Transverse colon (tissue), 4 donors: ENCODE data around the gene SOX12. TPM values are rescaled to one million over a fixed set of nuclear protein-coding genes. Genes with fewer than 3 reads are reported as not detected.
A peak's percentile ranks its signal among the peaks of the same experiment; 100 is the strongest.

ENCODE experiments used
- DNase-seq: peaks from one replicate; pipeline ENCODE4 v3.0.0-alpha.2; 2019
- H3K27ac ChIP-seq, 4 donors: fragments of 200-600 bp; sonication (generic); 2 replicates each; pipeline ENCODE4 v1.5.1; 2016 to 2018; ENCODE audit warnings: inconsistent platforms in 4 of 4
- H3K27me3 ChIP-seq: fragments of 200-600 bp; sonication (generic); 2 replicates; pipeline ENCODE4 v1.5.1; 2017; ENCODE audit warnings: inconsistent platforms
- H3K36me3 ChIP-seq, 4 donors: fragments of 200-600 bp; sonication (generic); 2 replicates each; pipeline ENCODE4 v1.5.1; 2017 to 2019; ENCODE audit warnings: inconsistent platforms in 4 of 4
- H3K4me1 ChIP-seq, 4 donors: fragments of 200-600 bp; sonication (generic); 2 replicates each; pipeline ENCODE4 v1.5.1; 2017 to 2020; ENCODE audit warnings: inconsistent platforms in 4 of 4
- H3K4me3 ChIP-seq, 4 donors: fragments of 200-600 bp; sonication (generic); 1 replicate in 1 of 4; 2 replicates in 3 of 4; pipeline versions ENCODE4 v1.5.1 to v1.6.1; 2017 to 2019; ENCODE audit warnings: inconsistent platforms in 4 of 4
- H3K9me3 ChIP-seq, 2 donors: fragments of 200-600 bp; sonication (generic); 2 replicates each; pipeline ENCODE4 v1.5.1; 2017 to 2019; ENCODE audit warnings: inconsistent platforms in 2 of 2
- CTCF ChIP-seq, 5 experiments: fragments of 200-600 bp in 3 of 5; fragments of 450-650 bp in 2 of 5; sonication (generic) in 3 of 5; IDR thresholded peaks; 1 replicate in 2 of 5; 2 replicates in 3 of 5; pipeline ENCODE4 v1.5.1; 2016 to 2017; ENCODE audit warnings: antibody characterized with exemption in 5 of 5, inconsistent platforms in 3 of 5, mild to moderate bottlenecking in 2 of 5, moderate library complexity in 1 of 5
- EP300 ChIP-seq: sonication (generic); formaldehyde crosslinking; IDR thresholded peaks from one replicate; pipeline ENCODE4 v1.6.1; 2017; ENCODE audit warnings: antibody characterized with exemption, low read depth
- POLR2A ChIP-seq: fragments of 450-650 bp; IDR thresholded peaks from one replicate; pipeline ENCODE4 v1.6.1; 2016; ENCODE audit warnings: antibody characterized with exemption, mild to moderate bottlenecking, moderate library complexity
- POLR2AphosphoS5 ChIP-seq, 3 donors: sonication (generic); formaldehyde crosslinking; IDR thresholded peaks; one replicate each; pipeline ENCODE4 v1.6.1; 2016; ENCODE audit warnings: antibody characterized with exemption in 3 of 3
- WGBS, 2 donors: methylation state at CpG; one replicate each; pipeline ENCODE4 v1.1.5; 2018; ENCODE audit warnings: low coverage in 1 of 2; 5-methylcytosine and 5-hydroxymethylcytosine counted together
- in situ Hi-C, 4 donors: fragments of 200-750 bp; cut with MboI; loops; one replicate each; pipeline versions ENCODE4 v1.15.0 to v1.15.1; 2017; ENCODE audit warnings: low sequenced_read_pairs in 3 of 4, low pct_ligation_motif_present in 1 of 4, low pct_unique_long_range_greater_than_20kb in 1 of 4
- intact Hi-C: fragments of 100-400 bp; cut with DNase I; formaldehyde crosslinking; loops from one replicate; pipeline ENCODE4 v1.15.1; 2023; ENCODE audit warnings: low total_unique reads
- total RNA-seq, 4 donors: library from RNA; depleted of rRNA; stranded (reverse); fragments of >200 nt; gene quantifications; one replicate each; pipeline ENCODE4 v1.1.0, GENCODE V29; 2016

SOX12 gene
- total RNA-seq, 4 donors from 2014 or later, result 2.0 to 5.0 (median 3.5) TPM

DNA sequence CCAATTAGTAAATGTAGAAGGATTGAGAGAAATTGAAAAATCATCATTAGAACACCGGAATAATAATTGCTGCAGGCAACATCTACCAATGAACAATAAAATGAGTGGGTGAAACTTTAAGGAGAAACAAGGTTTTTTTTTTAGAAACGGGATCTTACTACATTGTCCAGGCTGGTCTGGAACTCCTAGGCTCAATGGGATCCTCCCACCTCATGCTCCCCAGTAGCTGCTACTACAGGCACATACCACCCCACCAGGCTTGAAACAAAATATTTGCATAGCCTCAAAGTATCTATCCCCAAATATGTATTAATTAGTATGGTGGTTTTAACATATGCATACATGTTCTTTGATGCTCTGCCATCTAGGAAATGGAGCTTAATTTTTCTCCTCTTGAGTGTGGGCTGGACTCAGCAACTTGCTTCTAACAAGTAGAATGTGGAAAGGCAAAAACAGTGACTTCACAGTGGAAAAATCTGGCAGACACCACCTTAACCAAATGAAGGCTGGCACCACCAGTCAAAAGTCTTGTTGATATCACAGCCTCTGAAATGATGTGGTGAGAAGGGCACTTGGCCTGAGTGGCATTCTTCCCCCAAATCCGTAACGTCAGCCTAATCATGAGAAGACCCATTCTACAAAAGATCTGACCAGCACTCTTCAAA lies 33.7 kb downstream of the SOX12 start:
- Histone ChIP-seq H3K9me3 (no peaks in the 10 kb centered on the region), H3K4me1 (peaks cover 0 to 9% (median 0%) of the 10 kb centered on the region in 4 donors), H3K27ac (no peak overlapping the region), H3K27me3 (no peaks in the 10 kb centered on the region), H3K36me3 (no peaks in the 10 kb centered on the region), H3K4me3 (no peak overlapping the region)
- DNase-seq, result no peak
- in situ Hi-C loops (loop anchor here in 3 of 4 donors (10.0 kb wide), 3 partner anchors 116 to 286 kb away; no protein-coding TSS in a partner anchor), intact Hi-C loops (no loop called here)
- WGBS, 2 donors, result 81 to 94% methylated on average over 4 of the region's 4 CpGs
- TF ChIP-seq EP300 (no peak), CTCF (IDR thresholded peaks at IDR 0.05) (no peak), POLR2AphosphoS5 (IDR thresholded peaks at IDR 0.05) (no peak), POLR2A (no peak)

- Histone ChIP-seq H3K27ac (no peak overlapping the region), H3K4me1 (peaks cover 0 to 10% (median 0%) of the 10 kb centered on the region in 4 donors), H3K36me3 (no peaks in the 10 kb centered on the region), H3K4me3 (no peak overlapping the region), H3K9me3 (no peaks in the 10 kb centered on the region), H3K27me3 (no peaks in the 10 kb centered on the region)
- TF ChIP-seq EP300 (no peak), POLR2AphosphoS5 (IDR thresholded peaks at IDR 0.05) (no peak), POLR2A (no peak), CTCF (IDR thresholded peaks at IDR 0.05) (no peak)
- no peak for DNase-seq
- 71 to 100% methylated on average over 4 to 8 of the region's 8 CpGs for WGBS, 2 donors
- in situ Hi-C loops, result no loop called here
- intact Hi-C loops, result no loop called here
Observed at GRCh38 chr20:361561-361960, 36.2 kb downstream of the SOX12 start.

DNA sequence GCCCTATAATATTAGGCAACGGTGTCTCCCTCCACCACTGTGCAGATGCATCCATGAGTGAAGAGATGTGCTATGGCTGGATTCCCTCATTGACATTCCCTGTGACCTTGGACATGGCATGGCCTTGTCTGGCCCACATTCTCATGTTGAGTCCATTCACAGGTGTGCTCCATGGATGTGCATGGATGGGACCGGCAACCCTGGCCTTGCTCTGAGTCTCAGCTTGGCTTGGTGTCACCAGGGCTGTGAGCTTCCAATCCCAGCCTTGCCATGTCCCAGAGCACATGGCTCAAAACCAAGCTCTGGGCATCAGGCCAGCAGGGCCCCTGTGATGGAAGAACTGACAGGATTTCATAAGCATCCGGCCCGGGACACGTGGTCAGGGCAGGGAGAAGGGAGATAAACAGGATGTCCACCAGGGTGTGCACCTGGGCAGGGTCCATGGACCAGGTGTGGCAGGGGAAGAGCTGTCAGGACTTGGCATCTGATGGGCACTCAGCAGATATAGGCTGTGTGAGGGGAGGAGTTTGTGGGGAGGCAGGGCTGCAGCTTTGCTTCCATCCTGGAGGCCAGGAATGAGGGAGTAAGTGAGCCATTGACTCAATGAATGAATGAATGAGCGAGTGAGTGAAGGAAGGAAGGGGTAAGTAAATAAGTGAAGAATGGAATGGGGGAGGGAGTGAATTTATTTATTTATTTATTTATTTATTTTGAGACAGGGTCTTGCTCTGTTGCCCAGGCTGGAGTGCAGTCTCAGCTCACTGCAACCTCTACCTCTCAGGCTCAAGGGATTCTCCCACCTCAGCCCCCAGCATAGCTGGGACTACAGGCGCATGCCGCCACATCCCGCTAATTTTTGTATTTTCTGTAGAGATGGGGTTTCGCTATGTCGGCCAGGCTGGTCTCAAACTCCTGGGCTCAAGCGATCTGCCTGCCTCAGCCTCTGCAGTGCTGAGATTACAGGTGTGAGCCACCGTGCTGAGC lies 37.2 kb downstream of the SOX12 start:
- Histone ChIP-seq H3K36me3 (no peaks in the 10 kb centered on the region), H3K4me3 (no peak overlapping the region), H3K4me1 (peaks cover 0 to 11% (median 0%) of the 10 kb centered on the region in 4 donors), H3K9me3 (no peaks in the 10 kb centered on the region), H3K27me3 (no peaks in the 10 kb centered on the region), H3K27ac (no peak overlapping the region)
- in situ Hi-C loops (no loop called here), intact Hi-C loops (no loop called here)
- 33 to 62% methylated on average over 1 to 13 of the region's 13 CpGs for WGBS, 2 donors
- DNase-seq, result peak; percentile 77
- peak; percentile 7 to 80 (median 43) for TF ChIP-seq CTCF (IDR thresholded peaks at IDR 0.05)
- no peak for TF ChIP-seq POLR2A

- Histone ChIP-seq H3K4me1 (peaks cover 0 to 11% (median 0%) of the 10 kb centered on the region in 4 donors), H3K27me3 (no peaks in the 10 kb centered on the region), H3K27ac (no peak overlapping the region), H3K4me3 (no peak overlapping the region), H3K9me3 (no peaks in the 10 kb centered on the region), H3K36me3 (no peaks in the 10 kb centered on the region)
- 85 to 100% methylated on average over 2 to 13 of the region's 13 CpGs for WGBS, 2 donors
- no peak for DNase-seq
- intact Hi-C loops, result no loop called here
- TF ChIP-seq EP300 (no peak), POLR2AphosphoS5 (IDR thresholded peaks at IDR 0.05) (no peak), POLR2A (no peak), CTCF (IDR thresholded peaks at IDR 0.05) (no peak)
- in situ Hi-C loops, result no loop called here
Observed at GRCh38 chr20:363319-364078, 38.1 kb downstream of the SOX12 start.
